Astrocyte of the cerebellum (primary cell): ENCODE results near the gene HRNR.
"Not testable (repeated sequence)": the region's sequence is repeated elsewhere in the genome, so short reads cannot be mapped to it uniquely, and the experiment has no call there.

Source experiments
- DNase-seq: peaks from one replicate; pipeline ENCODE4 v3.0.0-alpha.2; 2011; ENCODE audit warnings: low read depth
- H3K4me3 ChIP-seq: 2 replicates; pipeline ENCODE4 v1.5.1; 2011; ENCODE audit warnings: mild to moderate bottlenecking, low read depth, low read length, moderate library complexity
- CTCF ChIP-seq: IDR thresholded peaks from 2 replicates; pipeline ENCODE4 v1.5.1; 2012; ENCODE audit warnings: low read length, low read depth, moderate library complexity, mild to moderate bottlenecking; ENCODE audit errors: missing control alignments
- in situ Hi-C: cut with HindIII; loops from 2 replicates; pipeline ENCODE4 v1.10.0; 2017; ENCODE audit warnings: low sequenced_read_pairs

Gene HRNR

GRCh38 chr1:152224093-152224492 lies at the start of gene HRNR:
Gene HRNR (minus strand): TSS chr1:152224193. CDS start chr1:152223253, 940 bp downstream.
- no peak for TF ChIP-seq CTCF
- DNase-seq, result no peak
- in situ Hi-C loops, result no loop called here

GRCh38 chr1:152256394-152256793 lies 32.4 kb upstream of the HRNR start:
- H3K4me3 ChIP-seq, in situ Hi-C loops, DNase-seq: not testable (repeated sequence)

More at GRCh38 chr1:152224093-152224492, at the start of gene HRNR:
- H3K4me3 ChIP-seq, result no peak within 1 kb of the TSS

- no peak for TF ChIP-seq CTCF
- H3K4me3 ChIP-seq, result no peak overlapping the region
- DNase-seq, result no peak
- in situ Hi-C loops, result no loop called here
Measured at GRCh38 chr1:152252157-152252556, 28.2 kb upstream of the HRNR start.

- H3K4me3 ChIP-seq, result no peak overlapping the region
- DNase-seq, result no peak
- in situ Hi-C loops, result no loop called here
- no peak for TF ChIP-seq CTCF
Measured at GRCh38 chr1:152251391-152251790, 27.4 kb upstream of the HRNR start.

GRCh38 chr1:152247316-152247715 lies 23.3 kb upstream of the HRNR start:
- H3K4me3 ChIP-seq, result no peak overlapping the region
- in situ Hi-C loops, result no loop called here
- no peak for TF ChIP-seq CTCF
- DNase-seq, result no peak

GRCh38 chr1:152244576-152245273 lies 20.7 kb upstream of the HRNR start:
- TF ChIP-seq CTCF, result no peak
- in situ Hi-C loops, result no loop called here
- no peak overlapping the region for H3K4me3 ChIP-seq
- no peak for DNase-seq

- TF ChIP-seq CTCF, result no peak
- in situ Hi-C loops, result no loop called here
- DNase-seq, result no peak
- H3K4me3 ChIP-seq, result no peak overlapping the region
Measured at GRCh38 chr1:152237093-152237492, 13.1 kb upstream of the HRNR start.
